GM23338 (cell line): Measurements from ENCODE around the gene KLHL25.

ENCODE experiments used
- CTCF ChIP-seq, 2 experiments: fragments of 200-600 bp in 1 of 2; sonication (generic) in 1 of 2; conservative IDR thresholded peaks; 2 replicates each; pipeline versions ENCODE4 v1.5.1 to v1.6.1; 2016 to 2017; ENCODE audit warnings: antibody characterized with exemption in 2 of 2, low read depth in 2 of 2, mild to moderate bottlenecking in 2 of 2, moderate library complexity in 1 of 2
- EZH2 ChIP-seq: fragments of 200-600 bp; sonication (generic); IDR thresholded peaks from one replicate; pipeline ENCODE4 v1.8.0; 2017; ENCODE audit warnings: antibody characterized with exemption, mild to moderate bottlenecking, low read depth; ENCODE audit not compliant: unreplicated experiment

- no peak for TF ChIP-seq CTCF (conservative IDR thresholded peaks at IDR 0.05; ENCODE audit: low read depth in 2 of 2)
- TF ChIP-seq EZH2, result no peak
Measured at GRCh38 chr15:85771271-85771670, 23.5 kb downstream of the KLHL25 start.
